EH (cell line): Measurements from ENCODE around the gene NR5A1.

Experiments
- DNase-seq: peaks from one replicate; pipeline ENCODE4 v3.0.0-alpha.2; 2015; ENCODE audit warnings: low read depth

NR5A1 gene

GRCh38 chr9:124514125-124514524, 6.9 kb upstream of the NR5A1 start:
- DNase-seq, result no peak

GRCh38 chr9:124513376-124513994, 6.3 kb upstream of the NR5A1 start:
- DNase-seq, result peak; percentile 7

- DNase-seq, result no peak
These were observed 5.6 kb upstream of the NR5A1 start for GRCh38 chr9:124512806-124513204.

- no peak for DNase-seq
These were observed 4.9 kb upstream of the NR5A1 start for GRCh38 chr9:124511891-124512805.

- DNase-seq, result peak; percentile 11
These were observed 4.2 kb upstream of the NR5A1 start for GRCh38 chr9:124511426-124511840.

- peak; percentile 9 for DNase-seq
These were observed 3.6 kb upstream of the NR5A1 start for GRCh38 chr9:124510650-124511425.

GRCh38 chr9:124507880-124508423, 753 bp upstream of the NR5A1 start:
- DNase-seq, result no peak

- no peak for DNase-seq
These were observed 766 bp downstream of the NR5A1 start for GRCh38 chr9:124506433-124506832.

GRCh38 chr9:124505901-124506346, 1.3 kb downstream of the NR5A1 start:
- no peak for DNase-seq

GRCh38 chr9:124505006-124505900, 1.9 kb downstream of the NR5A1 start:
- no peak for DNase-seq

- no peak for DNase-seq
These were observed 2.6 kb downstream of the NR5A1 start for GRCh38 chr9:124504530-124505005.

GRCh38 chr9:124503713-124504529, 3.3 kb downstream of the NR5A1 start:
- peak; percentile 18 for DNase-seq

GRCh38 chr9:124502711-124503702, 4.2 kb downstream of the NR5A1 start:
- no peak for DNase-seq

- DNase-seq, result no peak
These were observed 5.4 kb downstream of the NR5A1 start for GRCh38 chr9:124501771-124502320.

- DNase-seq, result no peak
These were observed 6.2 kb downstream of the NR5A1 start for GRCh38 chr9:124500796-124501611.

GRCh38 chr9:124500028-124500795, 7.0 kb downstream of the NR5A1 start:
- no peak for DNase-seq

- no peak for DNase-seq
These were observed 8.0 kb downstream of the NR5A1 start for GRCh38 chr9:124499216-124499615.
